Transverse colon (tissue), 4 donors: ENCODE results near the gene ALG9. TPM values are rescaled to one million over a fixed set of nuclear protein-coding genes. Genes with fewer than 3 reads are reported as not detected.

Experiments used
- DNase-seq: peaks from one replicate; pipeline ENCODE4 v3.0.0-alpha.2; 2019
- H3K27ac ChIP-seq, 4 donors: fragments of 200-600 bp; sonication (generic); 2 replicates each; pipeline ENCODE4 v1.5.1; 2016 to 2018; ENCODE audit warnings: inconsistent platforms in 4 of 4
- H3K27me3 ChIP-seq: fragments of 200-600 bp; sonication (generic); 2 replicates; pipeline ENCODE4 v1.5.1; 2017; ENCODE audit warnings: inconsistent platforms
- H3K36me3 ChIP-seq, 4 donors: fragments of 200-600 bp; sonication (generic); 2 replicates each; pipeline ENCODE4 v1.5.1; 2017 to 2019; ENCODE audit warnings: inconsistent platforms in 4 of 4
- H3K4me1 ChIP-seq, 4 donors: fragments of 200-600 bp; sonication (generic); 2 replicates each; pipeline ENCODE4 v1.5.1; 2017 to 2020; ENCODE audit warnings: inconsistent platforms in 4 of 4
- H3K4me3 ChIP-seq, 4 donors: fragments of 200-600 bp; sonication (generic); 1 replicate in 1 of 4; 2 replicates in 3 of 4; pipeline versions ENCODE4 v1.5.1 to v1.6.1; 2017 to 2019; ENCODE audit warnings: inconsistent platforms in 4 of 4
- H3K9me3 ChIP-seq, 2 donors: fragments of 200-600 bp; sonication (generic); 2 replicates each; pipeline ENCODE4 v1.5.1; 2017 to 2019; ENCODE audit warnings: inconsistent platforms in 2 of 2
- CTCF ChIP-seq, 5 experiments: fragments of 200-600 bp in 3 of 5; fragments of 450-650 bp in 2 of 5; sonication (generic) in 3 of 5; IDR thresholded peaks; 1 replicate in 2 of 5; 2 replicates in 3 of 5; pipeline ENCODE4 v1.5.1; 2016 to 2017; ENCODE audit warnings: antibody characterized with exemption in 5 of 5, inconsistent platforms in 3 of 5, mild to moderate bottlenecking in 2 of 5, moderate library complexity in 1 of 5
- EP300 ChIP-seq: sonication (generic); formaldehyde crosslinking; IDR thresholded peaks from one replicate; pipeline ENCODE4 v1.6.1; 2017; ENCODE audit warnings: antibody characterized with exemption, low read depth
- POLR2A ChIP-seq: fragments of 450-650 bp; IDR thresholded peaks from one replicate; pipeline ENCODE4 v1.6.1; 2016; ENCODE audit warnings: antibody characterized with exemption, mild to moderate bottlenecking, moderate library complexity
- POLR2AphosphoS5 ChIP-seq, 3 donors: sonication (generic); formaldehyde crosslinking; IDR thresholded peaks; one replicate each; pipeline ENCODE4 v1.6.1; 2016; ENCODE audit warnings: antibody characterized with exemption in 3 of 3
- WGBS, 2 donors: methylation state at CpG; one replicate each; pipeline ENCODE4 v1.1.5; 2018; ENCODE audit warnings: low coverage in 1 of 2; 5-methylcytosine and 5-hydroxymethylcytosine counted together
- in situ Hi-C, 4 donors: fragments of 200-750 bp; cut with MboI; loops; one replicate each; pipeline versions ENCODE4 v1.15.0 to v1.15.1; 2017; ENCODE audit warnings: low sequenced_read_pairs in 3 of 4, low pct_ligation_motif_present in 1 of 4, low pct_unique_long_range_greater_than_20kb in 1 of 4
- intact Hi-C: fragments of 100-400 bp; cut with DNase I; formaldehyde crosslinking; loops from one replicate; pipeline ENCODE4 v1.15.1; 2023; ENCODE audit warnings: low total_unique reads
- total RNA-seq, 4 donors: library from RNA; depleted of rRNA; stranded (reverse); fragments of >200 nt; gene quantifications; one replicate each; pipeline ENCODE4 v1.1.0, GENCODE V29; 2016

Gene ALG9
- total RNA-seq, 4 donors from 2014 or later, result 18.4 to 51.1 (median 35.0) TPM

- intact Hi-C loops, result no loop called here
- no peaks in the 10 kb centered on the region for H3K27me3 ChIP-seq
- no peaks in the 10 kb centered on the region for H3K9me3 ChIP-seq
- H3K4me1 ChIP-seq, result peaks cover 0 to 14% (median 9%) of the 10 kb centered on the region in 4 donors
- H3K36me3 ChIP-seq, result no peaks in the 10 kb centered on the region
- DNase-seq, result peak; percentile 34
- in situ Hi-C loops, result no loop called here
- H3K27ac ChIP-seq, result peak overlapping the region; percentile 0 to 58 (median 52)
- no peak for TF ChIP-seq POLR2AphosphoS5 (IDR thresholded peaks at IDR 0.05)
- TF ChIP-seq POLR2A, result no peak
- TF ChIP-seq CTCF (IDR thresholded peaks at IDR 0.05), result no peak
- TF ChIP-seq EP300, result no peak
- 0 to 36% methylated on average over 1 to 3 of the region's 3 CpGs for WGBS, 2 donors
- no peak overlapping the region for H3K4me3 ChIP-seq
These were observed 51.5 kb downstream of the ALG9 start for GRCh38 chr11:111819829-111820237.

DNA sequence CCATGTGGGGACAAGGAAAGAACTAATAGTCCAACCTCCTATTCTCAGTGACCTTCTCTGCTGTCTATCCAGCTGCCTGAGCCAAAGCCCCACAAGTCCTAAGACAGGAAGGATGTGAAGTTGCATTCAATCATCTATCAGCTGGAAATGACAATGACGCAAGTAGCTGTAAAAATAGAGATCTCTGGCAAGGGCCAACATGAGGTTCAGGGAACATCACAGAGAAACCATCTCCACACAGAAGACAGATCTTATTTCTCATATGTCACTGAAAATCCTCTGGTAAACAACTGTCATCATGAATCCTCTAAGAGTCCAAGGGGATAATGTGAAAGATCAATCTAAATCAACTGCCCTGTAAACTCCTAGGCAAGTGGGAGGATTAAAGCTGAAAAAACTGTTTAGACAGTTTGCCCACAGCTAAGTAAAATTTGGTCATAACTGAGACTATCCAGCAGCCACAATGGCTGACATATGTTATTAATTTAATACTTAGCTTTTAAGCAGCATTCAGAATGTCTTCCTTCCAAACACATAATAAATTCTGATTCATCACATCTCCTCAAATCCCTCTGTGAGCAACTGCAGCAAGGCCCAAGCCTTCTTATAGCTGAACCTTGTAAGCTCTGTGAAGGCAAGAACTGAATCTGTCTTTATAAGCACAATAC lies 52.1 kb downstream of the ALG9 start:
- peak overlapping the region; percentile 0 to 58 (median 58) for H3K27ac ChIP-seq
- no peak overlapping the region for H3K4me3 ChIP-seq
- no peaks in the 10 kb centered on the region for H3K27me3 ChIP-seq
- no peaks in the 10 kb centered on the region for H3K36me3 ChIP-seq
- peaks cover 0 to 14% (median 9%) of the 10 kb centered on the region in 4 donors for H3K4me1 ChIP-seq
- intact Hi-C loops (no loop called here), in situ Hi-C loops (no loop called here)
- TF ChIP-seq CTCF (IDR thresholded peaks at IDR 0.05), result no peak
- TF ChIP-seq POLR2AphosphoS5 (IDR thresholded peaks at IDR 0.05), result peak; percentile 24 to 79 (median 58)
- 65 to 67% methylated on average over 1 of the region's 1 CpG for WGBS, 2 donors
- H3K9me3 ChIP-seq, result no peaks in the 10 kb centered on the region
- no peak for DNase-seq

GRCh38 chr11:111815489-111815888 lies 55.9 kb downstream of the ALG9 start:
- no peak overlapping the region for H3K4me3 ChIP-seq
- no peak for TF ChIP-seq EP300
- TF ChIP-seq CTCF (IDR thresholded peaks at IDR 0.05), result no peak
- TF ChIP-seq POLR2A, result no peak
- TF ChIP-seq POLR2AphosphoS5 (IDR thresholded peaks at IDR 0.05), result no peak
- H3K36me3 ChIP-seq, result no peaks in the 10 kb centered on the region
- no peaks in the 10 kb centered on the region for H3K27me3 ChIP-seq
- peak overlapping the region; percentile 2 to 56 (median 48) for H3K27ac ChIP-seq
- in situ Hi-C loops, result no loop called here
- WGBS, 2 donors, result 93 to 100% methylated on average over 1 of the region's 1 CpG
- intact Hi-C loops, result no loop called here
- peaks cover 0 to 11% (median 9%) of the 10 kb centered on the region in 4 donors for H3K4me1 ChIP-seq
- DNase-seq, result no peak
- H3K9me3 ChIP-seq, result no peaks in the 10 kb centered on the region

GRCh38 chr11:111814557-111815320 lies 56.6 kb downstream of the ALG9 start:
- TF ChIP-seq CTCF (IDR thresholded peaks at IDR 0.05), result no peak
- TF ChIP-seq POLR2A, result no peak
- no peak for TF ChIP-seq EP300
- TF ChIP-seq POLR2AphosphoS5 (IDR thresholded peaks at IDR 0.05), result no peak
- DNase-seq, result no peak
- Histone ChIP-seq H3K27me3 (no peaks in the 10 kb centered on the region), H3K27ac (peak overlapping the region; percentile 2 to 56 (median 48)), H3K9me3 (no peaks in the 10 kb centered on the region), H3K36me3 (no peaks in the 10 kb centered on the region), H3K4me1 (peaks cover 0 to 4% (median 2%) of the 10 kb centered on the region in 4 donors), H3K4me3 (no peak overlapping the region)
- 85 to 86% methylated on average over 8 of the region's 8 CpGs for WGBS, 2 donors
- intact Hi-C loops (no loop called here), in situ Hi-C loops (no loop called here)
